ENCODE data around the gene ACBD4.

The ACBD4 gene

GRCh38 chr17:45101883-45102811, 33.3 kb upstream of the ACBD4 start:
- peaks cover 85% of the 10 kb centered on the region for H3K36me3 ChIP-seq (ENCODE audit: control insufficient read depth, low read length)
- H3K9me3 ChIP-seq (ENCODE audit: control insufficient read depth, insufficient read depth, low read length): no peaks in the 10 kb centered on the region
- H4K20me1 ChIP-seq (ENCODE audit: control insufficient read depth, insufficient read depth, low read depth, low read length): peaks cover 2% of the 10 kb centered on the region; the same call in 1 of the 2 replicates

GRCh38 chr17:45102856-45103255, 32.6 kb upstream of the ACBD4 start:
- H3K9me3 ChIP-seq (ENCODE audit: control insufficient read depth, insufficient read depth, low read length): no peaks in the 10 kb centered on the region
- peaks cover 2% of the 10 kb centered on the region; the same call in 1 of the 2 replicates for H4K20me1 ChIP-seq (ENCODE audit: control insufficient read depth, insufficient read depth, low read depth, low read length)
- TF ChIP-seq EZH2phosphoT487 (IDR thresholded peaks at IDR 0.05; ENCODE audit: borderline replicate concordance, low read length) (no peak), CTCF (IDR thresholded peaks at IDR 0.05; ENCODE audit: low read depth, low read length, poor library complexity, severe bottlenecking) (no peak)
- no peaks in the 10 kb centered on the region for H3K4me1 ChIP-seq (ENCODE audit: control insufficient read depth, low read length)
- peaks cover 84% of the 10 kb centered on the region for H3K36me3 ChIP-seq (ENCODE audit: control insufficient read depth, low read length)
- H3K9me2 ChIP-seq (replicated peaks; ENCODE audit: control insufficient read depth, low read length): no peaks in the 10 kb centered on the region
- H3K79me2 ChIP-seq (ENCODE audit: control insufficient read depth, low read length): no peaks in the 10 kb centered on the region
- H3K27ac ChIP-seq (ENCODE audit: low read depth, low read length): no peak overlapping the region
- H3F3A ChIP-seq (ENCODE audit: control insufficient read depth, insufficient read depth): no peaks in the 10 kb centered on the region
- H3K4me2 ChIP-seq (ENCODE audit: low read length): no peak overlapping the region
- no peak overlapping the region for H3K4me3 ChIP-seq (ENCODE audit: low read length)
- no peaks in the 10 kb centered on the region for H3K27me3 ChIP-seq (ENCODE audit: control insufficient read depth, low read length)

More at GRCh38 chr17:45101883-45102811, 33.3 kb upstream of the ACBD4 start:
- no peaks in the 10 kb centered on the region for H3K27me3 ChIP-seq (ENCODE audit: control insufficient read depth, low read length)
- H3K9me2 ChIP-seq (replicated peaks; ENCODE audit: control insufficient read depth, low read length): no peaks in the 10 kb centered on the region
- H3F3A ChIP-seq (ENCODE audit: control insufficient read depth, insufficient read depth): no peaks in the 10 kb centered on the region
- TF ChIP-seq CTCF (IDR thresholded peaks at IDR 0.05; ENCODE audit: low read depth, low read length, poor library complexity, severe bottlenecking) (no peak), EZH2phosphoT487 (IDR thresholded peaks at IDR 0.05; ENCODE audit: borderline replicate concordance, low read length) (no peak)
- no peak overlapping the region for H3K4me2 ChIP-seq (ENCODE audit: low read length)
- H3K27ac ChIP-seq (ENCODE audit: low read depth, low read length): no peak overlapping the region
- H3K4me3 ChIP-seq (ENCODE audit: low read length): no peak overlapping the region
- no peaks in the 10 kb centered on the region for H3K4me1 ChIP-seq (ENCODE audit: control insufficient read depth, low read length)
- H3K79me2 ChIP-seq (ENCODE audit: control insufficient read depth, low read length): no peaks in the 10 kb centered on the region

- no peaks in the 10 kb centered on the region for H3K79me2 ChIP-seq (ENCODE audit: control insufficient read depth, low read length)
- no peak overlapping the region for H3K4me3 ChIP-seq (ENCODE audit: low read length)
- H3K9me2 ChIP-seq (replicated peaks; ENCODE audit: control insufficient read depth, low read length): no peaks in the 10 kb centered on the region
- H3F3A ChIP-seq (ENCODE audit: control insufficient read depth, insufficient read depth): no peaks in the 10 kb centered on the region
- H4K20me1 ChIP-seq (ENCODE audit: control insufficient read depth, insufficient read depth, low read depth, low read length): peaks cover 2% of the 10 kb centered on the region; the same call in 1 of the 2 replicates
- H3K27ac ChIP-seq (ENCODE audit: low read depth, low read length): no peak overlapping the region
- H3K4me1 ChIP-seq (ENCODE audit: control insufficient read depth, low read length): no peaks in the 10 kb centered on the region
- H3K4me2 ChIP-seq (ENCODE audit: low read length): no peak overlapping the region
- no peaks in the 10 kb centered on the region for H3K9me3 ChIP-seq (ENCODE audit: control insufficient read depth, insufficient read depth, low read length)
- H3K27me3 ChIP-seq (ENCODE audit: control insufficient read depth, low read length): no peaks in the 10 kb centered on the region
- H3K36me3 ChIP-seq (ENCODE audit: control insufficient read depth, low read length): peaks cover 82% of the 10 kb centered on the region
- TF ChIP-seq EZH2phosphoT487 (IDR thresholded peaks at IDR 0.05; ENCODE audit: borderline replicate concordance, low read length) (no peak), CTCF (IDR thresholded peaks at IDR 0.05; ENCODE audit: low read depth, low read length, poor library complexity, severe bottlenecking) (no peak)
Observed at GRCh38 chr17:45103269-45103795, 32.2 kb upstream of the ACBD4 start.

All from DOHH2 (cell line).